GM18511 (cell line): ENCODE measurements around the gene EXOC7.
"Not testable (repeated sequence)": the region's sequence is repeated elsewhere in the genome, so short reads cannot be mapped to it uniquely, and the experiment has no call there.

ENCODE experiments used
- ATAC-seq: cut with Tn5 transposase; IDR thresholded peaks from one replicate; pipeline ENCODE4 v1.9.1; 2021; ENCODE audit warnings: mild to moderate bottlenecking, moderate library complexity; ENCODE audit not compliant: unreplicated experiment

Gene EXOC7

GRCh38 chr17:76088868-76089576 is 14.6 kb downstream of the EXOC7 start:
- ATAC-seq = no peak

- ATAC-seq = no peak
These were observed 15.3 kb downstream of the EXOC7 start for GRCh38 chr17:76088041-76088867.

- ATAC-seq = no peak
These were observed 16.1 kb downstream of the EXOC7 start for GRCh38 chr17:76087531-76087930.

GRCh38 chr17:76086384-76086783 is 17.2 kb downstream of the EXOC7 start:
- ATAC-seq = no peak

GRCh38 chr17:76085731-76086366 is 17.7 kb downstream of the EXOC7 start:
- ATAC-seq = no peak

GRCh38 chr17:76085066-76085730 is 18.4 kb downstream of the EXOC7 start:
- ATAC-seq = no peak

- ATAC-seq = no peak
These were observed 19.9 kb downstream of the EXOC7 start for GRCh38 chr17:76083536-76084182.

- no peak for ATAC-seq
These were observed 21.0 kb downstream of the EXOC7 start for GRCh38 chr17:76082326-76083251.

- ATAC-seq = no peak
These were observed 22.0 kb downstream of the EXOC7 start for GRCh38 chr17:76081295-76082210.

GRCh38 chr17:76080768-76081287 is 22.8 kb downstream of the EXOC7 start:
- no peak for ATAC-seq

- ATAC-seq = no peak
These were observed 23.4 kb downstream of the EXOC7 start for GRCh38 chr17:76079956-76080767.

GRCh38 chr17:76079535-76079955 is 24.0 kb downstream of the EXOC7 start:
- no peak for ATAC-seq

GRCh38 chr17:76078860-76079534 is 24.6 kb downstream of the EXOC7 start, which contains the start of gene ZACN:
Gene ZACN, plus strand, starts transcription at chr17:76079182. Its CDS starts 83 bp downstream, at chr17:76079265.
- ATAC-seq = no peak

- not testable (repeated sequence) for ATAC-seq
These were observed 25.2 kb downstream of the EXOC7 start for GRCh38 chr17:76078370-76078769.

- ATAC-seq = no peak
These were observed 25.9 kb downstream of the EXOC7 start for GRCh38 chr17:76077584-76078110.

- no peak for ATAC-seq
These were observed 26.6 kb downstream of the EXOC7 start for GRCh38 chr17:76076765-76077583.
